Progenitor cell of endocrine pancreas (in vitro differentiated cells): ENCODE data around the gene PARP14. TPM values are rescaled to one million over a fixed set of nuclear protein-coding genes. Genes with fewer than 3 reads are reported as not detected.

Experiments used
- DNase-seq: peaks from one replicate; pipeline ENCODE4 v3.0.0; 2021; ENCODE audit warnings: low spot score; ENCODE audit not compliant: unreplicated experiment
- H3K27ac Mint-ChIP-seq: 2 replicates; pipeline ENCODE4 v1.8.0; 2021; ENCODE audit warnings: mild to moderate bottlenecking, moderate library complexity, mixed read lengths
- H3K27me3 Mint-ChIP-seq: 2 replicates; pipeline ENCODE4 v1.8.0; 2021; ENCODE audit warnings: mixed read lengths
- H3K36me3 Mint-ChIP-seq: 2 replicates; pipeline ENCODE4 v1.8.0; 2022; ENCODE audit warnings: mixed read lengths; ENCODE audit not compliant: insufficient read depth
- H3K4me1 Mint-ChIP-seq: 2 replicates; pipeline ENCODE4 v1.8.0; 2021; ENCODE audit warnings: low read depth, mixed read lengths
- H3K4me3 Mint-ChIP-seq: 2 replicates; pipeline ENCODE4 v1.8.0; 2021; ENCODE audit warnings: low read depth, mild to moderate bottlenecking, moderate library complexity, mixed read lengths
- H3K9me3 Mint-ChIP-seq: 2 replicates; pipeline ENCODE4 v1.8.0; 2021; ENCODE audit warnings: low read depth, mixed read lengths
- CTCF ChIP-seq: fragments of 200-600 bp; sonication (generic); IDR thresholded peaks from one replicate; pipeline ENCODE4 v1.5.0; 2021; ENCODE audit warnings: antibody characterized with exemption, mild to moderate bottlenecking; ENCODE audit not compliant: unreplicated experiment
- total RNA-seq: library from RNA; stranded (reverse); gene quantifications from 2 replicates; pipeline ENCODE4 v1.2.1, GENCODE V29; 2021

Gene PARP14
- total RNA-seq, 1 donor from 2014 or later, result 20.0 TPM

- no peak for DNase-seq
- TF ChIP-seq CTCF, result no peak
- no peak overlapping the region for H3K4me3 Mint-ChIP-seq
- no peaks in the 10 kb centered on the region for H3K27me3 Mint-ChIP-seq
- peaks cover 7% of the 10 kb centered on the region for H3K9me3 Mint-ChIP-seq
- no peak overlapping the region for H3K27ac Mint-ChIP-seq
- peaks cover 40% of the 10 kb centered on the region for H3K36me3 Mint-ChIP-seq
- H3K4me1 Mint-ChIP-seq, result peaks cover 8% of the 10 kb centered on the region
Observed at GRCh38 chr3:122714273-122714672, 33.6 kb downstream of the PARP14 start.

- H3K27ac Mint-ChIP-seq, result no peak overlapping the region
- no peaks in the 10 kb centered on the region for H3K27me3 Mint-ChIP-seq
- DNase-seq, result no peak
- no peak for TF ChIP-seq CTCF
- no peaks in the 10 kb centered on the region for H3K9me3 Mint-ChIP-seq
- no peak overlapping the region for H3K4me3 Mint-ChIP-seq
- H3K36me3 Mint-ChIP-seq, result peaks cover 29% of the 10 kb centered on the region
- peaks cover 8% of the 10 kb centered on the region for H3K4me1 Mint-ChIP-seq
Observed at GRCh38 chr3:122716667-122717066, 36.0 kb downstream of the PARP14 start.

- Mint-ChIP-seq H3K27ac (no peak overlapping the region), H3K4me3 (no peak overlapping the region), H3K27me3 (no peaks in the 10 kb centered on the region), H3K9me3 (peaks cover 5% of the 10 kb centered on the region), H3K4me1 (peaks cover 8% of the 10 kb centered on the region), H3K36me3 (peaks cover 32% of the 10 kb centered on the region)
- no peak for DNase-seq
- no peak for TF ChIP-seq CTCF
Observed at GRCh38 chr3:122719273-122719921, 38.8 kb downstream of the PARP14 start.

GRCh38 chr3:122725106-122725505 lies 44.5 kb downstream of the PARP14 start:
- TF ChIP-seq CTCF, result no peak
- H3K36me3 Mint-ChIP-seq, result peaks cover 30% of the 10 kb centered on the region
- H3K9me3 Mint-ChIP-seq, result peaks cover 13% of the 10 kb centered on the region
- DNase-seq, result no peak
- no peak overlapping the region for H3K4me3 Mint-ChIP-seq
- no peak overlapping the region for H3K27ac Mint-ChIP-seq
- H3K4me1 Mint-ChIP-seq, result no peaks in the 10 kb centered on the region
- H3K27me3 Mint-ChIP-seq, result no peaks in the 10 kb centered on the region

GRCh38 chr3:122727294-122727693 lies 46.7 kb downstream of the PARP14 start:
- no peak for TF ChIP-seq CTCF
- peaks cover 31% of the 10 kb centered on the region for H3K36me3 Mint-ChIP-seq

More at GRCh38 chr3:122727294-122727693, 46.7 kb downstream of the PARP14 start:
- no peaks in the 10 kb centered on the region for H3K4me1 Mint-ChIP-seq
- H3K27me3 Mint-ChIP-seq, result no peaks in the 10 kb centered on the region
- H3K27ac Mint-ChIP-seq, result no peak overlapping the region
- peaks cover 16% of the 10 kb centered on the region for H3K9me3 Mint-ChIP-seq
- H3K4me3 Mint-ChIP-seq, result no peak overlapping the region
- DNase-seq, result no peak
